ENCODE data around the gene CARS2.

DNA sequence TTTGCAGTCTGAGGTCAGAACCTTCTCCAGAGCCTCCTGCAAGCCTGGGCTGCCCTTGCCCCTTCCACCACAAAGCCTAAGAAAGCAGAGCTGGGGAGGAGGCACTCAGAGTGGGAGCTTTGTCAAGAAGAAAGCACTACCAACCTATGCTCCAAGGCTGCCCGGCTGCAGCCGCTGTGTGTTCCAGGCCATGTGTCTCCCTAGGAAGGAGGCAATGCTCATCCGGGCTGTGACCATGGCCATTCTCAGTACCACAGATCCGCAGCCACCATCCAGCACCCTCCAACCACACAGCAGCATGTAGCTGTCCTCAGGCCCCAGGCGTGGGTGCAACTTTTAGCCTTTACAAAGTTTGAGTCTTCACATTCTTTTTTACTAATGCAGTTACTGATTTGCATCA, 22.0 kb downstream of the CARS2 start:
- no peak for TF ChIP-seq POLR2A (IDR thresholded peaks at IDR 0.05; ENCODE audit: low read depth, low read length)
- no peak for TF ChIP-seq TAF1 (IDR thresholded peaks at IDR 0.05; ENCODE audit: low read depth, low read length)
- no peak for TF ChIP-seq POLR2AphosphoS5 (IDR thresholded peaks at IDR 0.05; ENCODE audit: low read depth, low read length)

All from GM12891 (cell line).